Vagina (tissue), 2 donors: ENCODE measurements around the gene SNAP23.

Experiments
- CTCF ChIP-seq, 3 experiments: fragments of 450-650 bp in 2 of 3; fragments of 200-600 bp in 1 of 3; sonication (generic) in 1 of 3; IDR thresholded peaks; one replicate each; pipeline ENCODE4 v1.5.1; 2017 to 2019; ENCODE audit warnings: antibody characterized with exemption in 3 of 3, mild to moderate bottlenecking in 2 of 3, moderate library complexity in 2 of 3
- POLR2AphosphoS5 ChIP-seq, 2 donors: sonication (generic); formaldehyde crosslinking; IDR thresholded peaks; one replicate each; pipeline ENCODE4 v1.9.0; 2017; ENCODE audit warnings: antibody characterized with exemption in 2 of 2, mild to moderate bottlenecking in 2 of 2, low read depth in 1 of 2; ENCODE audit not compliant: insufficient read depth in 1 of 2

- TF ChIP-seq CTCF (IDR thresholded peaks at IDR 0.05) (no peak), POLR2AphosphoS5 (IDR thresholded peaks at IDR 0.05; ENCODE audit: insufficient read depth in 1 of 2, low read depth in 1 of 2) (peak; percentile 86 to 98)
Measured at GRCh38 chr15:42548249-42549031, 53.0 kb downstream of the SNAP23 start, which contains the start of the genes HAUS2 and LRRC57.
